GM18861 (cell line): ENCODE data around the gene TMEM9.

Experiments used
- ATAC-seq: cut with Tn5 transposase; IDR thresholded peaks from one replicate; pipeline ENCODE4 v1.9.1; 2021; ENCODE audit not compliant: unreplicated experiment

Gene TMEM9

DNA sequence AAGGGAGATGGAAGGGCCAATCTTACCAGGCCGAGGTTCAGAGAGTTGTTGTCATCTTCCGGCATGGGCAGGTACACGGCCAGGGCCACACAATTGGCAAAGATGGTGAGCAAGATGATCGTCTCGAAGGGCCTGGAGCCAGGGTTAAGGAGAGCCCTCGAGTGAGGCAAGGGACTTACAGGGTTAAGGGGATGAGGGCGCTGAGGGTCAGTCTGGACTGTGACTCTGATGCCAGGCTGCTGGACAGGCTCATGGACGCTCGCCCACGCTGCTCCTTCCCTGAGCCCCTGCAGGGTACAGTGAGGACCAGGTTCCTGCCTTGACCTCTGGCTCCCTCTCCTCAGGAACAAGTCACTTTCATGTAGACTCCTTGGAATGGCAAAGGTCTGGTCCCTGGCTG is 44.1 kb downstream of the TMEM9 start:
- ATAC-seq = no peak

DNA sequence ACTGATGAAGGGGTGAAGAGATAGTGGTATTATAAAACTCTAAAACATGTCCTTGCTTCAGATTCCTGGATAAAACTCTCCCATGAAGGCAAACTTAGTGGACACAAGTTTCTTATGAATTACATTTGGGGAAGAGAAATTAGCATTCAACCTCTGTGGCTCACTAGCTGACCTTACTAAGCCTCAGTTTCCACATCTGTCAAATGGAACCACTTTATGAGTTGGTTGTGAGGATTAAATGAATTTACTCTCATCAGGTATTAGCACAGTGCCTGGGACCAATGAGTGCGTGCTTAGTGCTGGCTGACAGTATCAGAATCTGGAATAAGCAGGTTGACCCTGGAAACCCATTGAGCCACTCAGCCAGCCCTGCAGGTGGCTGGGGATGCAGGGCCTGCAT is 44.6 kb downstream of the TMEM9 start:
- no peak for ATAC-seq

DNA sequence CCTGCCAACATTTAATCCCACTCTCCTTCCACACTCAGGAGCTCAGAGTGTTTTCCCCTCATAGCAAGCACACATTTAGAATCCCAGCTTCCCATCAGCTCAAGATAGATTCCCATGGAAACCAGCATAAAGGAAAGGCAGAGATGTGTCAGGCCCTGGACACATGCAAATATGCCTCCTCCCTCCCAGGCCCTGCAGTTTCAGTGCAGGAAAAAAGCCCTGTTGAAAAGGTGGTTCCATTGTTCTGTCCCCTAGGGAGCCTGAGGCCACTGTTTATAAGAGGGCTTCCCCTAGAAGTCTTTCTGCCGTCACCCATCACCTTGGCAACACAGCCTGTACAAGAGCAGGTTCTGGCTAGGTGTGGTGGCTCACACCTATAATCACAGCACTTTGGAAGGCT is 45.7 kb downstream of the TMEM9 start:
- no peak for ATAC-seq

DNA sequence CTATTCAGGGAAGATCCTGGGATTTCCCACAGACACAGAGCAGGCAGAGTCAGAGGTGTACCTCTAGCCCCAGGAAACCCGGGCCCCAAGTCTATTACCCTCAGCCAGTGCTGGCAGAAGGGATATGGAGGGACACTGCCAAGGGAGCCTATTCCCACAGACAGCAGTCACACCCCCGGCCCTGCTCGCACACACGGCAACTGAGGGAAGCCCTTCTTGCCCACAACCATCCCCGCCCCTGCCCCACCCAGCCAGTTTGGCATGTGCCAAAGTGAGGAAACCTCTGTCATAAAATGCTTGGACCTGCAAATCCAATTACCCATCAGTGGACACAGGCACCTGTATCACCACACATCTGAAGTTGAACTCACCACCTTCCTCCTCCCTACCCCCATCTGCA is 48.6 kb downstream of the TMEM9 start:
- no peak for ATAC-seq

DNA sequence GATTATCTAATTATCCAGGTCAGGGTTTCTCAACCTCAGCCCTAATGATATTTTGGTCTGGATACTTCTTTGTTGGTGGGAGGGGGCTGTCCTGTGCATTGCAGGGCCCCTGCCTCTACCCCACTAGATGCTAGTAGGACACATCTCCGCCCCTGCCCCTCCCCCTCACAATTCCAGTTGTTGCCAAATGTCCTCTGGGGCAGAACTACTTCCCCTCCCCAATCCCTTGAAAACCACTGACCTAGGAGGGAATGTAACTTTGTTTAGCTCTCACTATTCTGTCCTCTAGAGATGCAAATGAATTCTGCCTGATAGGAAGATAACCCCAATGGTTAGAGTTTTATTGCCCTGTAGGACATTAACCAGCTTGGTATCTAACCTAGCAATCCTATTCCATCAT is 50.1 kb downstream of the TMEM9 start:
- no peak for ATAC-seq

DNA sequence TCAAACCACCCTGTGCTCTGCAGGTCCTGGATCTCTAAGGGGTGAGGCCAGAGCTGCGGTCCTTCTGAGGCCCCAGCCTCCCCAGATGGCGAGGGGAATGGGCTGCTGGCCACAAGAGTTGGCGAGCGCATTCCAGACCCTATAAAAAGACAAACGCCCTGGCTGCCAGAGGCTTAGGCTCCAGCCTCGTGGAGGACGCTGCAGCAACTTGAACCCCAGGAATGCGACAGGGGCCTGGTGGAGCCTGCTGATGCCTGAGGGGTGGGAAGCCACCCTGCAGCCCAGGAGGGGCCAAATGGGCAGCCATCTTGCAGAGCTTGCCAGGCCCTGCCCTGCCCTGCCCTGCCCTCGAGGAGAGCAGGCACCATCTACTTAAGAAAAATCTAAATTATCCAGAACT is 50.6 kb downstream of the TMEM9 start:
- no peak for ATAC-seq

DNA sequence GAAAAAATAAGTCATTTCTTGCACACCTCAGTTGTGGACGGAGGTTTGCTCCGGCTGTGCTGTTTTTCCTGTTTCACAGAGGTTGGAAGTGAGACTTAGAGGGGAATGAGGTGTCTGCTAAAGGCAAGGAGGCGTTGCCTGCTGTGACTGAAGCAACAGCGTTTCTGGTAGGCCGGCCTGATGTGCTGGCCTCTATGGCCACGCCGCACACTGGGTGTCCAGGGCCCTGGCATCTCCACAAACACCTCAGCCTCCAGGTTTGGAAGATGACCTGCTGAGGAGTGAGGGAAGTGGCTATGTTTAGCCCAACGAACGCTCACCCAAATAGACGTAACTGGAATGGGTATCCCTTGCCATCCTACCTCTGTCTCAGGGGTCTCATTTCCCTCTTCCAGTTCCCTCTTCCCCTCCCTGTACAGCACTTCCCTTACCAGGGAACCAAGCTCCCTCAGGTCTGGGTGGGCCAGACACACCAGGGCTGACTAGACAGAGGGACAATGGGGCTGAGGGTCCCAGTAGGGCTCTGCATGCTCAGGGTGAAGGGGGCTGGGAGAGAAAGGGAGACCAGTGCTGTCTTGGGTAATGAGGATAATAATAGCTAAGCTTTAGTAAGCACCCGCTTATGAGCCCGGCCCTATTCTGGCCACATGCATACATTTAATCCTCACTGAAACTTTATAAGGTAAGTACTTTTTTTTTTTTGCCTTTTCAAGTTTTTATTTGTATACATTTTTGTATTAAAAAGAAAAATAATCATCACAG is 53.9 kb downstream of the TMEM9 start:
- ATAC-seq = no peak

DNA sequence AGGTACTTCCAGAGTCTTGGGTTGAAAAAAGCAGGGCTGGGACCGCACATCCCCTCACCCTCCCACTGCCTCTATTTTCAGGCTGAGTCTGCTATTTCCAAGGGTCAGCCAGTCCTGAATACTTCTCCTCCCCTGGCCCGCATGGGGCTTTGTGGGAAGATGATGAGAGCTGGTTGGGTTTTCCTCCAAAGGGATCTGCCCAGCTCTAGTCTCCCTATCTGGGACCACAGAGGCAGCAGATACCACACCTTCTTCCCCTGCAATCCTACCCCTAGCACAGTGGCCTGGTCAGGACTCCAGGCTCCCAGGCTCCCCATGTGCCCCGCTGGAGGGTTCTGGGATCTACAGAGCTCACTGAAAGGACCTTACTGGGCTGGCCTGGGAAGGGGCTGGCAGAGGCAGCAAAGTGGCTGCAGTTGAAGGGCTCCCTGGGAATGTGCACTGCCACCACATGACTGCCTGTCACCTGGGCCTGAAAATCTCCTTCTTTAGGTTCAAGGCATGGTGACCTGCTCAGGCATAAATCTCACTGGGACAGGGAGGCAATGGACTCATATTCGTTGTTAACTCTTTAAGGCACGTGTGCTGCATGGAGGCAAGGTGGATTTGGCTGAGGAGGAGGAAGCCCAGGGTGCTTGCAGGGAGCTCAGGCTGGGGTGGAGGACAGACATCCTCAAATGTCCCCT is 55.1 kb downstream of the TMEM9 start:
- ATAC-seq = no peak

DNA sequence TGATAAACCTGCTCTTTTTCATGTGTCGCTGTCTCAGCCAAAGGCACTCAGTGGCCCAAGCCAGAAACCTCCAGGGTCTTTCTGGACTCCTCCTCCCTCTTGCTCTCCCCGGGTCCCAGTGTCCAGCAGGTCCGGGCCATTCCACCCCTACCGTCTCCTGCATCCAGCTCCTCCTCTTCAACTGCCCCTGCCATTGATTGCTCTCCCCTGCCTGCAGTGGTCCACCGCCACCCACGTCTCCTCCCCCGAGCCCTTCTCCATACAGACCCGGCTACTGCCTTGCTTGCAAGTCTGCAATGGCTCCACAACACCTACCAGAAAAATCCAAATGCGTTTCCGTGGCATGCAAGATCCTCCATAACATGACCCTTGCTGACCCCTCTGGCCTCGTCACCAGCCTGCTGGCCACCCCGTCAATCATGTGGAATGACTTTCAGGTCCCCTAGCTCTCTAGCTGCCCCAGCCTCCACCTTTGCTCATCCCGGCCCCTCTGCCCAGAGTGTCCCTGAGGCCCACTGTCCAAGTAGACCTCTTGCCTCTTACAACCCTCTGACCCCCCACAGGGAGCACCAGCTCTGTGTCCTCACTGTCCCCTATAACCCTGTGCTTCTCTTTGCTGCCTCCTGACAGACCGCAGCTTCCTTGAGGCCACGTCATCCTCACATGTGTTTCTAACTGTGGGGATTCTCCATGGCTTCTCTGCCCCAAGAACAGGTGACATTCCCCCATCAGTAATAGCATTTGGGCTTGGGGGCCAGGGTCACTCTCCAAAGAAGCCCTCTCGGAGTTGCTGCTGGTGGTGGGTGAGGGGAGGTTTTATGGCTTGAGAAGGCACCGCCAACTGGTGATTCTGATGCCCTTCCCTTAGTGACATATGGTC is 57.1 kb downstream of the TMEM9 start:
- no peak for ATAC-seq

DNA sequence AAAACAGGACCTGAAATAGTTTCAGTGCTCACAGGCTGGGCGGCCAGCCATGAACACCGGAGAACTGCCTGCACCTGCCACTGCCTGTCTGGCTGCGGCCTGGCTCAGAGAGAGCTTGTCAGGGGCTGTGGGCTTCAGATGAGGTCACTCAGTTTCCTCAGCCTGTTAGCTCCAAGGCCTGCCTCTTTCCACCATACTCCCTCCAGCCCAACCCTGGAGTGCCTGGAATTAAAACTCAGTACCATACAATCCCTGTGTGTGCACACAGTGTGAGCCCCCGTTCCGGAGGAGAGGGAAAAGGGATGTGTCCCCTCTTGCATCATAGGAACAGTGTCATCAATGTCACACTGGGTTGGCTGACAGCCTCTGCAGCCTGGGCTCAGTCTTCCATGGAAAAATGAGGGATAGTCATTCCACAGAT is 58.2 kb downstream of the TMEM9 start:
- no peak for ATAC-seq

DNA sequence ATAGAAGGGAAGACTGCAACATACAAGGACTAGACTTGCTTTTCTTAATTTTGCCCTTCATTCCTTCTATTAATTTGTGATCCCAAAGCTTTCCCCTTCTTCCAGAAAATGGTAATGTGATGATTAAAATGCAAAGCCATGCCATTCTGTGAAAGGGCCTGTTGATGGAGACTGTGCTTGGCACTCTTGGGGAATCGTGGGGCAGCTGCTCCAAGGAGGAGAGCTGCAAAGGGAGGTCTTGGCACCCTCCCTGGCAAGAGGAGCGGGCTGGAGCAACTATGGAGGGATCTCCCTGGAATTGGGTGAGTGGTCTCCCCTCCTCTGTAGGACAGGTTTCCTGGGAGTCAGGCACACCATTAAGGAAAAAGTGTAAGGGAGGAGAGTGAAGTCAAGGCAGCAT is 58.7 kb downstream of the TMEM9 start:
- no peak for ATAC-seq

DNA sequence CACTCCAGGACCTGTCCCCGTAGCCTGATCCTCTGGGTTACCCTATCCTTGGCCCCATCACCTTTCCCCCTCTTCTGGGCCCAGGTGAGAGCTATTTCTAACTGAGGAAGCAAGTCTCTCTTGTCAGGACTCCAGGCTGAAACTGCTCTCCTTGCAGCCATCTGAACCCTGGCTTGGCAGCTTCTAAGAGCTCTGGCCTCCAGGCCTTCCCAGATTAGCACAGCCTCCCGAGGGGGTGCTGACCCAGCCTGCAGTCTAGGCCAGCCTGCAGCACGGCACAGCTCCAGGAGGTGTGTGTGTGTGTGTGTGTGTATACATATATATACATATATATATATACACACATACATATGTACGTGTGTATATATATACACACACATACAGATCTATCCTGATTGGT is 59.4 kb downstream of the TMEM9 start:
- ATAC-seq = no peak

DNA sequence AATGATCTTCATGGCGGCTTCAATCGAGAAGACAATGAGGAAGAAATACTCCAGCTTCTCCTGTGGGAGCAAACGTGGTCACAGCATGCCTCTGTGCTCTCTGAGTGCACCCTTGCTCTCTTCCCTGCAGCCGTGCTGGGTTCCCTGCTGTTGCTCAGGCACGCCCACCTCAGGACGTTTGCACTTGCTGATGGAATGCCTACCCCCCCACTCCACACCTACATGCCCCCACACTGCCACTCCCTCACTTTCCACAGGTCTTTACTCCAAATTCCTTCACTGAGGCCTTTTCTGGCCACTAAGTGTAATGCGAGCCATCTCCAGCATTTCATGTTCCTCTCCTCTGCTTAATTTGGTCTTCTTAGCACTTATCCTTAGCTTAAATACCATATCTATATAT is 60.3 kb downstream of the TMEM9 start:
- ATAC-seq = no peak

DNA sequence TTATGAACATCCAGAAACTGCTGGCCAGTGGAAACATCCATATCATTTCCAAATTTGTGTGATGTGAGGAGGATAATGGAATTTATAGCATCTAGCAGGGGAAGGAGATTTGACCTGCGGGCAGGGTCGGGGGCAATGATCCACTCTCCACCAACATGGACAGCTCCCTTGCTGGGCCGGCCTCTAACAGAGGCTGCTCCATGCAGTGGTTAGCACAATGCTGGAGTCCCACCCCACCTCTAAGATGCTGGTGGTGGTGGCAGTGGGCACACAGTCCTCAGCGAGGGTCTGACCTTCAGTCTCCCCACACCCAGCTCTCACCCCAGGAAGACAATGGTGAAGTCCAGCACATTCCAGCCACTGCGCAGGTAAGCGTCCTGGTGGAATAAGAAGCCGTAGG is 60.7 kb downstream of the TMEM9 start:
- ATAC-seq = no peak

DNA sequence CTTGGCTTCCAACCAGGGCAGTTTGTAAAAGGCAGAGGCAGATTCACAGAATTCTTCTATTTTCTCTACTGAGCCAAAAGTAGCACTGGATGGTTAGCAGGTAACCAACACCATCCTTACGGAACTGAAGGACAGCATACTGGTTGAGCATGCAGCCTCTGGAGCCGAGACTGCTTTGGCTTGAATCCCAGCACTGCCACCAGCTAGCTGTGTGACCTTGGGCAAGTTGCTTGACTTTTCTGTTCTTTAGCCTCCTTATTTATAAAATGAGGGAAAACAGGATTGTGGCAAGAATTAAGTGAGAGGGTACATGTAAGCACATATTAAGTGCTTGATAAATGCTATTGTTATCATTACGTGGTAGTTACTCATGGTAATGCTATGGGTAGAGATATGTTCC is 61.5 kb downstream of the TMEM9 start:
- no peak for ATAC-seq

DNA sequence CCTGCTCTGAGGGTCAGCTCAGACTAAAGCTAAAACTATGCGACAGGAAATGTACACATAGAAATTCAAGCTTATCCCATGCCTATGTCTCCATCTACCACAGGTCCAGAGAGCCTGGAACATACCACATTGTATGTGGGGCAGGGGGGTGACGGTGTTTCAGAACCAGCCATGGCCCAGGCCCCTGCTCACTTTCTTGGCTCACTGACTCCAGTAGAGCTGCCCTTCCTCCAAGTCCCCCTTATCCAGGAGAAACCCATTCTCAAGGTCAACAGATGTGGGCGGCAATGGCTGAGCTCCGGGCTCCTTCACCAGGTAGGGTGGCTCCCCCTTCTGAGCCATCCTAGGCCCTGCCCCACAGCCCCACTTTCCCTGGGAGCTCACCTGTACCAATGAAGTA is 63.0 kb downstream of the TMEM9 start:
- no peak for ATAC-seq

DNA sequence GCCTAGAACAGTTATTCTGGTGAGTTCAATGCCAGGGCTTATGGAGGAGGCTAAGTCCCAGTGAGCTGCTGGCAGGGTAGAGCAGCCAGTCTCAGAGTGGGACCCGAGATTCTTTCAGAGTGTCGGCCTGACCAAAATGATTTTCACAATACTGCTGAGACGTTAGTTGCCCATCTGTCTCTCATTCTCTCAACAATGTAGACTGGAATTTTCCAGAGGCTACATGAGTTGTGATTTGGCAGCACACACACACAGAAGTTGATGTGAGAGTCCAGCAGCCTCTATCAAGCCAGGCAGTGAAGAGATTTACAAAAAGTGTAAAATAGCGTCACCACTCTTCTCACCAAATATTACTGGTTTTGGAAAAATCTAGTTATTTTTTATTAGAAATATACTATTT is 63.7 kb downstream of the TMEM9 start:
- ATAC-seq = no peak

DNA sequence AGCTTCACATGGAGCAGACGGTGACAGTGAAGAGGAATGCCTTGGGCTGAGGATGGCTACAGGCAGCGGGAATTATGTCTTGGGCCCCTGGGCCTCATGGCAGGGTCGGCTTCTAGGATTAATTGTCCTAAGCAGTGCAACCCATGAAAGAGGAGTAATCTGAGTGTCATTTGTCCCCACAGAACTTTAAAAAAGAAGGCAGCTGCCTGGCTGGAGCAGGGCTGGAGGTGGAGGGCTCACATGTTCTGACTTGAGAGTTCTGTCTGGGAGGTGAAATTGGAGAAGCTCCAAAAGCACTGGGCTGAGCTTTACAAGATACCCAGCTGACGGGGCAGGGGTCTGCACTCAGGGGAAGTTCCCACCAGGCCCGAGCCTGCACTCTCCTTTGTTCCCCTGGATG is 64.7 kb downstream of the TMEM9 start:
- ATAC-seq = no peak

DNA sequence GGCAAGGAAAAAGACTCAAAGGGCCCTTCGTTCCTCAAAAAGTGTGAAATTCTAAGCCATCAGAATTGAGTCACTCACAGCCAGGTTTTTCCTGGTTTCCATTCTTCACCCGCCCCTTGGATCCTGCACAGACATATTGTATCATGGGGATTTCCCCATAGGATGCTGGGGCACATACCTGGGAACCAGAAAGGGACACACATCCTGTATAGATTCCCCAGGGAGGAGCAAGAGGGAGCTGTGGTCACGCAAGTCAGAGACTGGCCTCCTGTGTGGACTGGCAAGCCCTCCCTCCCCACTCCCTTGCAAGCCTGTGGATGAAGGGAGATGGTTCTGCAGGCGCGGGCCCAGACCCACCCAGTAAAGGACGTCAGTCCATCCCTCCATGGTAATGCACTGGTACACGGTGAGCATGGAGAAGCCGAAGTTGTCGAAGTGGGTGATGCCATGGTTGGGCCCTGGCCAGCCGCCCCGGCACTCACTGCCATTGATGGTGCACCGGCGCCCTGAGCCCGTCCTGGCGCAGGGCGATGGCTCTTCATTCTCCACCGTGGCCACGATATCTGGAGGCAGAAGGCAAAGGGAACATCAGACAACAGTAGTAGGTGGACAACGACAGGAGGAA is 65.3 kb downstream of the TMEM9 start:
- no peak for ATAC-seq

DNA sequence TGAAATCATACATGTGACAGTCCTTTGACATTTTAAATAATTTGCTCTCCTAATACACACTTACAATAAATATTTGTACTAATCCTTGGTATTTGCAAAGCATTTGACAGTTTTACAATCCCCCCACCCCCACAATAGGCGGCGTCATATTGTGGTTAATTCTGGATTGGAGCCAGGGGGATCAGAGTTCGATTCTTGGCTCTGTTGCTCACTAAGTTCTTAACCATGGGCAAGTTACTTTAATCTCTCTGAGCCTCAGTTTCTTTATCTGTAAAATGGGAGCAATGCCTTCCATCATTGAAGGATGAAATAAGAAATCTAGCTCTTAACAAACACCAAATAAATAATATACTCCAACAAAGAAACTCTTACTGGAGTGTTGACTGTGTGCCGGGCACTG is 65.9 kb downstream of the TMEM9 start:
- no peak for ATAC-seq
